HepG2 (cell line): ENCODE measurements around the gene DLAT. TPM values are rescaled to one million over a fixed set of nuclear protein-coding genes. Genes with fewer than 3 reads are reported as not detected.
A peak's percentile ranks its signal among the peaks of the same experiment; 100 is the strongest.

Experiments used
- CHCHD3 ChIP-seq: sonication (generic); formaldehyde crosslinking; IDR thresholded peaks from 2 replicates; pipeline ENCODE4 v1.8.0; 2022; ENCODE audit warnings: mild to moderate bottlenecking, missing genetic modification reagents, moderate library complexity
- DR1 ChIP-seq: sonication (generic); formaldehyde crosslinking; IDR thresholded peaks from 2 replicates; pipeline ENCODE4 v1.8.0; 2021; ENCODE audit warnings: mild to moderate bottlenecking, missing genetic modification reagents, inconsistent platforms
- FOXK2 ChIP-seq: fragments of 450-650 bp; IDR thresholded peaks from 2 replicates; pipeline ENCODE4 v1.6.1; 2016
- GABPA ChIP-seq, 2 experiments: IDR thresholded peaks; 2 replicates each; pipeline ENCODE4 v1.6.1; 2011 to 2016; ENCODE audit warnings: low read depth in 2 of 2, low read length in 1 of 2, missing biosample characterization in 1 of 2, missing genetic modification characterization in 1 of 2
- GMEB2 ChIP-seq: IDR thresholded peaks from 2 replicates; pipeline ENCODE4 v1.6.1; 2016; ENCODE audit warnings: missing biosample characterization, missing genetic modification reagents, low read depth
- HMGXB4 ChIP-seq, 2 experiments: sonication (generic) in 1 of 2; formaldehyde crosslinking in 1 of 2; IDR thresholded peaks; 2 replicates each; pipeline versions ENCODE4 v1.4.0 to v1.6.1; 2018 to 2020; ENCODE audit warnings: missing genetic modification reagents in 2 of 2, borderline replicate concordance in 1 of 2, low read depth in 1 of 2, mild to moderate bottlenecking in 1 of 2, missing biosample characterization in 1 of 2
- MAFF ChIP-seq: IDR thresholded peaks from 2 replicates; pipeline ENCODE4 v1.6.1; 2011; ENCODE audit warnings: low read depth, low read length, improper control_type of control experiment
- MED8 ChIP-seq: sonication (generic); formaldehyde crosslinking; IDR thresholded peaks from 2 replicates; pipeline ENCODE4 v1.8.1; 2023; ENCODE audit warnings: mild to moderate bottlenecking, missing genetic modification reagents; ENCODE audit not compliant: insufficient replicate concordance
- NAIF1 ChIP-seq: sonication (generic); formaldehyde crosslinking; IDR thresholded peaks from 2 replicates; pipeline ENCODE4 v1.5.0; 2020; ENCODE audit warnings: mild to moderate bottlenecking, missing genetic modification reagents, borderline replicate concordance
- NFKB2 ChIP-seq: sonication (generic); formaldehyde crosslinking; IDR thresholded peaks from 2 replicates; pipeline ENCODE4 v1.4.0; 2020; ENCODE audit warnings: missing genetic modification reagents, borderline replicate concordance
- RBAK ChIP-seq: sonication (generic); formaldehyde crosslinking; IDR thresholded peaks from 2 replicates; pipeline ENCODE4 v1.5.1; 2020; ENCODE audit warnings: mild to moderate bottlenecking, missing genetic modification reagents
- RFXAP ChIP-seq: sonication (generic); formaldehyde crosslinking; IDR thresholded peaks from 2 replicates; pipeline ENCODE4 v1.4.0; 2020; ENCODE audit warnings: missing genetic modification reagents, borderline replicate concordance
- SP140L ChIP-seq: sonication (generic); formaldehyde crosslinking; IDR thresholded peaks from 2 replicates; pipeline ENCODE4 v1.4.0; 2020; ENCODE audit warnings: missing genetic modification reagents, borderline replicate concordance
- ZBTB1 ChIP-seq: sonication (generic); formaldehyde crosslinking; IDR thresholded peaks from 2 replicates; pipeline ENCODE4 v1.4.0; 2020; ENCODE audit warnings: missing genetic modification reagents, borderline replicate concordance
- ZBTB7A ChIP-seq: sonication (generic); formaldehyde crosslinking; IDR thresholded peaks from 2 replicates; pipeline ENCODE4 v1.8.0; 2022; ENCODE audit warnings: mild to moderate bottlenecking, missing genetic modification reagents
- ZEB1 ChIP-seq: IDR thresholded peaks from 2 replicates; pipeline ENCODE4 v1.6.1; 2012; ENCODE audit warnings: mild to moderate bottlenecking, low read depth, inconsistent platforms; ENCODE audit not compliant: insufficient replicate concordance
- ZNF281 ChIP-seq: sonication (generic); formaldehyde crosslinking; IDR thresholded peaks from 2 replicates; pipeline ENCODE4 v1.4.0; 2020; ENCODE audit warnings: missing genetic modification reagents, borderline replicate concordance
- ZNF766 ChIP-seq: sonication (generic); formaldehyde crosslinking; IDR thresholded peaks from 2 replicates; pipeline ENCODE4 v1.5.0; 2020; ENCODE audit warnings: missing genetic modification reagents, borderline replicate concordance
- ZNF792 ChIP-seq: IDR thresholded peaks from 2 replicates; pipeline ENCODE4 v1.6.1; 2016
- polyA plus RNA-seq, 8 experiments: library from polyadenylated mRNA; depleted of rRNA in 3 of 8; stranded (reverse) in 7 of 8; unstranded in 1 of 8; fragments of >200 nt; fragmentation: Illumina TruSeq in 4 of 8; extraction: Trizol in 4 of 8; gene quantifications; 2 replicates each; pipeline versions ENCODE4 v1.2.1 to v1.2.3, GENCODE V29; 2011 to 2016; ENCODE audit warnings: low read depth in 4 of 8, missing spikeins in 1 of 8, mixed read lengths in 1 of 8; ENCODE audit not compliant: insufficient read depth in 1 of 8
- total RNA-seq, 5 experiments: library from RNA; depleted of rRNA; stranded (reverse); fragments of >200 nt; fragmentation: Illumina TruSeq; extraction: Trizol; gene quantifications; 2 replicates each; pipeline ENCODE4 v1.2.3, GENCODE V29; 2016; ENCODE audit warnings: low read depth in 1 of 5

Gene DLAT
- total and polyA plus RNA-seq, 2 of the 13 experiments (the other 11 are each of a cell fraction or from before 2014, with no cell fraction given): 26.4 to 62.2 TPM

GRCh38 chr11:112073941-112074811 lies 49.0 kb downstream of the DLAT start, which contains the start of the genes NKAPD1 and PIH1D2 (continued):
- TF ChIP-seq GMEB2 (no peak; the same call in 1 of the 2 replicates), RBAK (no peak), MED8 (CRISPR knock-in tag) (no peak), ZNF792 (CRISPR knock-in tag) (no peak), CHCHD3 (CRISPR knock-in tag) (no peak), SP140L (0 out of 2 replicates have a peak, but pooled peaks have one; percentile 27), FOXK2 (peak; percentile 64; the same call in 1 of the 2 replicates), NFKB2 (peak; percentile 51; the same call in 1 of the 2 replicates), ZNF281 (peak; percentile 29; the same call in 1 of the 2 replicates), ZNF766 (CRISPR knock-in tag) (no peak), MAFF (no peak), ZBTB1 (CRISPR knock-in tag) (peak; percentile 87; the same call in 1 of the 2 replicates), HMGXB4 (CRISPR knock-in tag; IDR thresholded peaks at IDR 0.05; ENCODE audit: borderline replicate concordance in 1 of 2, low read depth in 1 of 2) (peak; percentile 61 to 71; a peak in 3 of 4 replicates), GABPA (IDR thresholded peaks at IDR 0.05; ENCODE audit: low read depth, low read length) (peak; percentile 88), GABPA (CRISPR knock-in tag; IDR thresholded peaks at IDR 0.05; ENCODE audit: low read depth) (peak; percentile 97), DR1 (CRISPR knock-in tag) (peak; percentile 33; the same call in 1 of the 2 replicates), RFXAP (CRISPR knock-in tag) (0 out of 2 replicates have a peak, but pooled peaks have one; percentile 27), NAIF1 (CRISPR knock-in tag) (no peak), ZEB1 (no peak), ZBTB7A (CRISPR knock-in tag) (no peak)
